Measurements from ENCODE around the gene JAM3. TPM values are rescaled to one million over a fixed set of nuclear protein-coding genes. Genes with fewer than 3 reads are reported as not detected.

Gene JAM3
- total and polyA plus RNA-seq, 2 of the 8 experiments (the other 6 are each of a cell fraction or from before 2014, with no cell fraction given): 19.6 to 42.8 TPM

- TF ChIP-seq ZNF274 (IDR thresholded peaks at IDR 0.05; ENCODE audit: borderline replicate concordance, extremely low read depth, low read length) (no peak), SRF (IDR thresholded peaks at IDR 0.05; ENCODE audit: low read depth, low read length) (no peak), GABPA (IDR thresholded peaks at IDR 0.05; ENCODE audit: borderline replicate concordance, insufficient read depth, low read length) (no peak), RAD21 (IDR thresholded peaks at IDR 0.05 in 1 of 2, conservative IDR thresholded peaks at IDR 0.05 in 1 of 2; ENCODE audit: low read depth in 2 of 2, low read length in 2 of 2) (no peak)
Measured at GRCh38 chr11:134178032-134178674, 109.3 kb downstream of the JAM3 start (continued).

Data from H1 (cell line).